ENCODE measurements around the gene HECTD4. TPM values are rescaled to one million over a fixed set of nuclear protein-coding genes. Genes with fewer than 3 reads are reported as not detected.

Gene HECTD4
- 10 to 100 TPM; 43.2 to 44.7 TPM for total RNA-seq

GRCh38 chr12:112381883-112382796 is at the start of gene HECTD4:
HECTD4 (minus strand) TSS chr12:112382431; CDS start chr12:112382128, 303 bp downstream.
- no peaks in the 10 kb centered on the region for H3K27me3 Mint-ChIP-seq
- H3K4me3 Mint-ChIP-seq: peak within 1 kb of the TSS; percentile 93
- peaks cover 4% of the 10 kb centered on the region for H3K36me3 Mint-ChIP-seq (ENCODE audit: low read depth)
- ChIA-PET POLR2A (no interaction called here), CTCF (no interaction called here)
- peak; percentile 95 for DNase-seq
- peaks cover 32% of the 10 kb centered on the region for H3K4me1 Mint-ChIP-seq
- H3K9me3 Mint-ChIP-seq: no peaks in the 10 kb centered on the region
- H3K27ac Mint-ChIP-seq: peak within 1 kb of the TSS; percentile 93

- ChIA-PET POLR2A (no interaction called here), CTCF (no interaction called here)
- Mint-ChIP-seq H3K4me3 (no peak overlapping the region), H3K4me1 (peaks cover 23% of the 10 kb centered on the region), H3K36me3 (ENCODE audit: low read depth) (peaks cover 12% of the 10 kb centered on the region), H3K9me3 (no peaks in the 10 kb centered on the region), H3K27ac (no peak overlapping the region), H3K27me3 (no peaks in the 10 kb centered on the region)
- DNase-seq: no peak
These were observed 49.7 kb upstream of the HECTD4 start for GRCh38 chr12:112431965-112432364.

- Mint-ChIP-seq H3K4me3 (no peak overlapping the region), H3K27ac (no peak overlapping the region), H3K36me3 (ENCODE audit: low read depth) (peaks cover 13% of the 10 kb centered on the region), H3K27me3 (no peaks in the 10 kb centered on the region), H3K9me3 (no peaks in the 10 kb centered on the region), H3K4me1 (peaks cover 25% of the 10 kb centered on the region)
- ChIA-PET POLR2A (interaction anchor here (0.6 kb wide), 1 partner anchor 46 kb away, joined by 6 read pairs; no protein-coding TSS in a partner anchor), CTCF (no interaction called here)
- DNase-seq: no peak
These were observed 48.7 kb upstream of the HECTD4 start for GRCh38 chr12:112430929-112431328.

- Mint-ChIP-seq H3K4me3 (no peak overlapping the region), H3K27me3 (no peaks in the 10 kb centered on the region), H3K9me3 (no peaks in the 10 kb centered on the region), H3K27ac (no peak overlapping the region), H3K36me3 (ENCODE audit: low read depth) (peaks cover 16% of the 10 kb centered on the region), H3K4me1 (peaks cover 39% of the 10 kb centered on the region)
- DNase-seq: no peak
- ChIA-PET POLR2A (no interaction called here), CTCF (no interaction called here)
These were observed 45.5 kb upstream of the HECTD4 start for GRCh38 chr12:112427760-112428159.

GRCh38 chr12:112425582-112426382 is 43.6 kb upstream of the HECTD4 start:
- POLR2A ChIA-PET: no interaction called here
- no peak for DNase-seq
- no peaks in the 10 kb centered on the region for H3K27me3 Mint-ChIP-seq
- H3K9me3 Mint-ChIP-seq: no peaks in the 10 kb centered on the region
- peak overlapping the region; percentile 5 for H3K27ac Mint-ChIP-seq
- no peak overlapping the region for H3K4me3 Mint-ChIP-seq
- CTCF ChIA-PET: interaction anchor here (0.7 to 1.1 kb wide), 3 partner anchors 54 to 410 kb away, joined by 3 to 5 read pairs (median 3); no protein-coding TSS in a partner anchor
- H3K36me3 Mint-ChIP-seq (ENCODE audit: low read depth): peaks cover 13% of the 10 kb centered on the region
- peaks cover 42% of the 10 kb centered on the region for H3K4me1 Mint-ChIP-seq

- CTCF ChIA-PET: interaction anchor here (0.6 to 0.7 kb wide), 2 partner anchors 88 to 738 kb away, joined by 3 to 4 read pairs; partner anchors contain the start of genes ACAD10 and BRAP
- Mint-ChIP-seq H3K9me3 (no peaks in the 10 kb centered on the region), H3K27ac (no peak overlapping the region), H3K27me3 (no peaks in the 10 kb centered on the region), H3K4me3 (no peak overlapping the region), H3K36me3 (ENCODE audit: low read depth) (peaks cover 20% of the 10 kb centered on the region), H3K4me1 (peaks cover 51% of the 10 kb centered on the region)
- no peak for DNase-seq
- POLR2A ChIA-PET: no interaction called here
These were observed 41.9 kb upstream of the HECTD4 start for GRCh38 chr12:112424126-112424525.

GRCh38 chr12:112422531-112422930 is 40.3 kb upstream of the HECTD4 start:
- H3K4me1 Mint-ChIP-seq: peaks cover 49% of the 10 kb centered on the region
- DNase-seq: no peak
- H3K9me3 Mint-ChIP-seq: no peaks in the 10 kb centered on the region
- peaks cover 13% of the 10 kb centered on the region for H3K36me3 Mint-ChIP-seq (ENCODE audit: low read depth)
- no peaks in the 10 kb centered on the region for H3K27me3 Mint-ChIP-seq
- H3K27ac Mint-ChIP-seq: no peak overlapping the region
- POLR2A ChIA-PET: no interaction called here
- no peak overlapping the region for H3K4me3 Mint-ChIP-seq
- CTCF ChIA-PET: no interaction called here

GRCh38 chr12:112421363-112421762 is 39.1 kb upstream of the HECTD4 start:
- DNase-seq: no peak
- CTCF ChIA-PET: interaction anchor here (0.6 kb wide), 1 partner anchor 138 kb away, joined by 4 read pairs; no protein-coding TSS in a partner anchor
- H3K27me3 Mint-ChIP-seq: no peaks in the 10 kb centered on the region
- H3K36me3 Mint-ChIP-seq (ENCODE audit: low read depth): peaks cover 12% of the 10 kb centered on the region
- H3K4me1 Mint-ChIP-seq: peaks cover 53% of the 10 kb centered on the region
- no peaks in the 10 kb centered on the region for H3K9me3 Mint-ChIP-seq
- no peak overlapping the region for H3K4me3 Mint-ChIP-seq
- POLR2A ChIA-PET: no interaction called here
- H3K27ac Mint-ChIP-seq: no peak overlapping the region

- peak overlapping the region; percentile 89 for H3K4me3 Mint-ChIP-seq
- ChIA-PET CTCF (interaction anchor here (0.6 kb wide), 2 partner anchors 137 to 542 kb away, joined by 4 to 5 read pairs; no protein-coding TSS in a partner anchor), POLR2A (no interaction called here)
- H3K9me3 Mint-ChIP-seq: no peaks in the 10 kb centered on the region
- H3K27me3 Mint-ChIP-seq: no peaks in the 10 kb centered on the region
- no peak for DNase-seq
- peak overlapping the region; percentile 85 for H3K27ac Mint-ChIP-seq
- H3K4me1 Mint-ChIP-seq: peaks cover 51% of the 10 kb centered on the region
- peaks cover 12% of the 10 kb centered on the region for H3K36me3 Mint-ChIP-seq (ENCODE audit: low read depth)
These were observed 38.5 kb upstream of the HECTD4 start for GRCh38 chr12:112420740-112421139.

GRCh38 chr12:112419297-112420133 is 37.3 kb upstream of the HECTD4 start:
- ChIA-PET CTCF (no interaction called here), POLR2A (no interaction called here)
- H3K27ac Mint-ChIP-seq: peak overlapping the region; percentile 90
- no peaks in the 10 kb centered on the region for H3K27me3 Mint-ChIP-seq
- peak overlapping the region; percentile 89 for H3K4me3 Mint-ChIP-seq
- peaks cover 12% of the 10 kb centered on the region for H3K36me3 Mint-ChIP-seq (ENCODE audit: low read depth)
- DNase-seq: peak; percentile 29
- H3K4me1 Mint-ChIP-seq: peaks cover 47% of the 10 kb centered on the region
- no peaks in the 10 kb centered on the region for H3K9me3 Mint-ChIP-seq

GRCh38 chr12:112418608-112419296 is 36.5 kb upstream of the HECTD4 start, which contains the start of gene PTPN11:
PTPN11 (plus strand) TSS chr12:112418947; CDS start chr12:112419112, 165 bp downstream.
- no peaks in the 10 kb centered on the region for H3K27me3 Mint-ChIP-seq

GRCh38 chr12:112418273-112418607 is 36.0 kb upstream of the HECTD4 start:
- H3K4me1 Mint-ChIP-seq: peaks cover 41% of the 10 kb centered on the region

More at GRCh38 chr12:112418608-112419296, 36.5 kb upstream of the HECTD4 start, which contains the start of gene PTPN11:
- CTCF ChIA-PET: interaction anchor here (0.6 kb wide), 1 partner anchor 9 kb away, joined by 3 read pairs; no protein-coding TSS in a partner anchor
- Mint-ChIP-seq H3K4me3 (peak within 1 kb of the TSS; percentile 93), H3K36me3 (ENCODE audit: low read depth) (peaks cover 12% of the 10 kb centered on the region), H3K27ac (peak within 1 kb of the TSS; percentile 96), H3K4me1 (peaks cover 41% of the 10 kb centered on the region), H3K9me3 (no peaks in the 10 kb centered on the region)
- POLR2A ChIA-PET: no interaction called here
- peak; percentile 90 for DNase-seq

More at GRCh38 chr12:112418273-112418607, 36.0 kb upstream of the HECTD4 start:
- peak overlapping the region; percentile 96 for H3K27ac Mint-ChIP-seq
- CTCF ChIA-PET: interaction anchor here (0.6 kb wide), 1 partner anchor 8 kb away, joined by 3 read pairs; no protein-coding TSS in a partner anchor
- no peaks in the 10 kb centered on the region for H3K9me3 Mint-ChIP-seq
- peak overlapping the region; percentile 93 for H3K4me3 Mint-ChIP-seq
- no peak for DNase-seq
- H3K36me3 Mint-ChIP-seq (ENCODE audit: low read depth): peaks cover 12% of the 10 kb centered on the region
- no peaks in the 10 kb centered on the region for H3K27me3 Mint-ChIP-seq
- POLR2A ChIA-PET: no interaction called here
